Measurements from ENCODE around the gene TRIM8. TPM values are rescaled to one million over a fixed set of nuclear protein-coding genes. Genes with fewer than 3 reads are reported as not detected.

Gene TRIM8
- total RNA-seq, 1 donor from 2014 or later, result 48.2 TPM

GRCh38 chr10:102624094-102624493 lies 20.2 kb upstream of the TRIM8 start:
- H3K27ac Mint-ChIP-seq, result no peak overlapping the region
- DNase-seq (no peak), ATAC-seq (ENCODE audit: low read depth) (no peak)
- ChIA-PET CTCF (no interaction called here), POLR2A (no interaction called here)
- H3K36me3 Mint-ChIP-seq (ENCODE audit: low read depth), result peaks cover 8% of the 10 kb centered on the region
- TF ChIP-seq CTCF (IDR thresholded peaks at IDR 0.05), result no peak
- H3K4me1 Mint-ChIP-seq, result peaks cover 11% of the 10 kb centered on the region
- H3K9me3 Mint-ChIP-seq, result no peaks in the 10 kb centered on the region
- intact Hi-C loops (cut with micrococcal nuclease), result no loop called here
- H3K4me3 Mint-ChIP-seq, result no peak overlapping the region
- H3K27me3 Mint-ChIP-seq, result no peaks in the 10 kb centered on the region

GRCh38 chr10:102624751-102625645 lies 19.3 kb upstream of the TRIM8 start:
- H3K4me3 Mint-ChIP-seq, result no peak overlapping the region
- intact Hi-C loops (cut with micrococcal nuclease), result no loop called here
- ATAC-seq (ENCODE audit: low read depth) (no peak), DNase-seq (no peak)
- H3K4me1 Mint-ChIP-seq, result peaks cover 11% of the 10 kb centered on the region
- H3K27ac Mint-ChIP-seq, result no peak overlapping the region
- H3K36me3 Mint-ChIP-seq (ENCODE audit: low read depth), result peaks cover 7% of the 10 kb centered on the region
- POLR2A ChIA-PET, result no interaction called here
- H3K27me3 Mint-ChIP-seq, result no peaks in the 10 kb centered on the region
- CTCF ChIA-PET, result no interaction called here
- TF ChIP-seq CTCF (IDR thresholded peaks at IDR 0.05), result no peak
- no peaks in the 10 kb centered on the region for H3K9me3 Mint-ChIP-seq

GRCh38 chr10:102626026-102626685 lies 18.1 kb upstream of the TRIM8 start:
- Mint-ChIP-seq H3K27me3 (no peaks in the 10 kb centered on the region), H3K4me3 (no peak overlapping the region), H3K36me3 (ENCODE audit: low read depth) (peaks cover 15% of the 10 kb centered on the region), H3K9me3 (no peaks in the 10 kb centered on the region), H3K27ac (no peak overlapping the region), H3K4me1 (peaks cover 11% of the 10 kb centered on the region)
- intact Hi-C loops (cut with micrococcal nuclease), result no loop called here
- no peak for DNase-seq
- CTCF ChIA-PET, result interaction anchor here (0.6 kb wide), 1 partner anchor 82 kb away, joined by 3 read pairs; no protein-coding TSS in a partner anchor
- ATAC-seq (ENCODE audit: low read depth), result no peak
- no peak for TF ChIP-seq CTCF (IDR thresholded peaks at IDR 0.05)
- POLR2A ChIA-PET, result no interaction called here

GRCh38 chr10:102627291-102627735 lies 17.0 kb upstream of the TRIM8 start:
- ATAC-seq (ENCODE audit: low read depth) (no peak), DNase-seq (no peak)
- no peak overlapping the region for H3K4me3 Mint-ChIP-seq
- no peak for TF ChIP-seq CTCF (IDR thresholded peaks at IDR 0.05)
- H3K9me3 Mint-ChIP-seq, result no peaks in the 10 kb centered on the region
- ChIA-PET POLR2A (no interaction called here), CTCF (interaction anchor here (1.0 kb wide), 1 partner anchor 275 kb away, joined by 3 read pairs; no protein-coding TSS in a partner anchor)
- H3K27me3 Mint-ChIP-seq, result no peaks in the 10 kb centered on the region
- no peak overlapping the region for H3K27ac Mint-ChIP-seq
- H3K36me3 Mint-ChIP-seq (ENCODE audit: low read depth), result peaks cover 17% of the 10 kb centered on the region
- intact Hi-C loops (cut with micrococcal nuclease), result no loop called here
- H3K4me1 Mint-ChIP-seq, result peaks cover 11% of the 10 kb centered on the region

- intact Hi-C loops (cut with micrococcal nuclease), result no loop called here
- no peak overlapping the region for H3K4me3 Mint-ChIP-seq
- no peaks in the 10 kb centered on the region for H3K9me3 Mint-ChIP-seq
- ATAC-seq (ENCODE audit: low read depth) (no peak), DNase-seq (no peak)
- ChIA-PET CTCF (interaction anchor here (1.0 kb wide), 1 partner anchor 276 kb away, joined by 3 read pairs; no protein-coding TSS in a partner anchor), POLR2A (interaction anchor here (1.0 kb wide), 1 partner anchor 14 kb away, joined by 3 read pairs; no protein-coding TSS in a partner anchor)
- H3K27ac Mint-ChIP-seq, result no peak overlapping the region
- no peak for TF ChIP-seq CTCF (IDR thresholded peaks at IDR 0.05)
- H3K27me3 Mint-ChIP-seq, result no peaks in the 10 kb centered on the region
- H3K36me3 Mint-ChIP-seq (ENCODE audit: low read depth), result peaks cover 17% of the 10 kb centered on the region
- peaks cover 13% of the 10 kb centered on the region for H3K4me1 Mint-ChIP-seq
These were observed 16.5 kb upstream of the TRIM8 start for GRCh38 chr10:102627736-102628293.
